C4-2B (cell line): Measurements from ENCODE around the gene DDX20.

Experiments
- H3K27ac ChIP-seq: fragments of 450-650 bp; 2 replicates; pipeline ENCODE4 v1.5.1; 2017
- CTCF ChIP-seq: fragments of 450-650 bp; conservative IDR thresholded peaks from 2 replicates; pipeline ENCODE4 v1.5.1; 2017; ENCODE audit warnings: mild to moderate bottlenecking
- ZFX ChIP-seq: fragments of 450-650 bp; IDR thresholded peaks from 2 replicates; pipeline ENCODE4 v1.6.1; 2017

DDX20 gene

GRCh38 chr1:111733992-111734341 lies 21.7 kb upstream of the DDX20 start:
- no peak for TF ChIP-seq ZFX
- no peak for TF ChIP-seq CTCF
- H3K27ac ChIP-seq: no peak overlapping the region

GRCh38 chr1:111734426-111734825 lies 21.3 kb upstream of the DDX20 start:
- no peak overlapping the region for H3K27ac ChIP-seq
- TF ChIP-seq ZFX (no peak), CTCF (no peak)

GRCh38 chr1:111734856-111735255 lies 20.8 kb upstream of the DDX20 start:
- no peak overlapping the region for H3K27ac ChIP-seq
- no peak for TF ChIP-seq ZFX
- no peak for TF ChIP-seq CTCF

- no peak overlapping the region for H3K27ac ChIP-seq
- no peak for TF ChIP-seq ZFX
- TF ChIP-seq CTCF: no peak
Measured at GRCh38 chr1:111735321-111735720, 20.4 kb upstream of the DDX20 start.

GRCh38 chr1:111735858-111736544 lies 19.7 kb upstream of the DDX20 start:
- H3K27ac ChIP-seq: no peak overlapping the region
- no peak for TF ChIP-seq CTCF
- TF ChIP-seq ZFX: no peak

GRCh38 chr1:111736548-111737215 lies 19.0 kb upstream of the DDX20 start:
- TF ChIP-seq CTCF: no peak
- TF ChIP-seq ZFX: no peak
- no peak overlapping the region for H3K27ac ChIP-seq

- no peak overlapping the region for H3K27ac ChIP-seq
- no peak for TF ChIP-seq CTCF
- TF ChIP-seq ZFX: no peak
Measured at GRCh38 chr1:111737216-111738132, 18.2 kb upstream of the DDX20 start.
